Fibroblast of skin of right biceps (primary cell): Measurements from ENCODE around the gene TMPRSS2.

Experiments used
- DNase-seq: peaks from one replicate; pipeline ENCODE4 v3.0.0-alpha.2; 2013

Gene TMPRSS2

GRCh38 chr21:41446586-41446985 is 61.4 kb downstream of the TMPRSS2 start:
- peak; percentile 74 for DNase-seq

GRCh38 chr21:41445465-41445862 is 62.5 kb downstream of the TMPRSS2 start:
- no peak for DNase-seq

- DNase-seq: no peak
These were observed 63.1 kb downstream of the TMPRSS2 start for GRCh38 chr21:41444703-41445464.

- no peak for DNase-seq
These were observed 64.4 kb downstream of the TMPRSS2 start for GRCh38 chr21:41443562-41443961.

- DNase-seq: peak; percentile 84
These were observed 65.3 kb downstream of the TMPRSS2 start for GRCh38 chr21:41442481-41443186.

GRCh38 chr21:41441546-41441945 is 66.4 kb downstream of the TMPRSS2 start:
- DNase-seq: no peak

- peak; percentile 33 for DNase-seq
These were observed 68.7 kb downstream of the TMPRSS2 start for GRCh38 chr21:41439248-41439647.

- no peak for DNase-seq
These were observed 69.4 kb downstream of the TMPRSS2 start for GRCh38 chr21:41438425-41439113.

GRCh38 chr21:41437729-41438128 is 70.2 kb downstream of the TMPRSS2 start:
- no peak for DNase-seq

GRCh38 chr21:41435706-41436105 is 72.3 kb downstream of the TMPRSS2 start:
- no peak for DNase-seq

- no peak for DNase-seq
These were observed 74.4 kb downstream of the TMPRSS2 start for GRCh38 chr21:41433566-41433965.

- DNase-seq: no peak
These were observed 75.1 kb downstream of the TMPRSS2 start for GRCh38 chr21:41432562-41433460.

- DNase-seq: no peak
These were observed 76.0 kb downstream of the TMPRSS2 start for GRCh38 chr21:41431788-41432548.

- DNase-seq: no peak
These were observed 78.0 kb downstream of the TMPRSS2 start for GRCh38 chr21:41429925-41430491.

- DNase-seq: no peak
These were observed 78.7 kb downstream of the TMPRSS2 start for GRCh38 chr21:41429305-41429704.

GRCh38 chr21:41428847-41429246 is 79.1 kb downstream of the TMPRSS2 start:
- no peak for DNase-seq

GRCh38 chr21:41428311-41428710 is 79.6 kb downstream of the TMPRSS2 start:
- no peak for DNase-seq

GRCh38 chr21:41427556-41427955 is 80.4 kb downstream of the TMPRSS2 start:
- DNase-seq: no peak

- no peak for DNase-seq
These were observed 81.1 kb downstream of the TMPRSS2 start for GRCh38 chr21:41426676-41427404.

GRCh38 chr21:41425954-41426675 is 81.8 kb downstream of the TMPRSS2 start, which contains the start of gene MX1:
Gene MX1, plus strand, starts transcription at chr21:41426239. Its CDS starts 5,832 bp downstream, at chr21:41432071.
- peak; percentile 50 for DNase-seq
